GM13976 (cell line): ENCODE data around the gene LAMB3.

ENCODE experiments used
- DNase-seq: peaks from one replicate; pipeline ENCODE4 v3.0.0; 2012; ENCODE audit warnings: low spot score
- in situ Hi-C: fragments of 300-500 bp; cut with MboI; formaldehyde crosslinking; loops from one replicate; pipeline ENCODE4 v1.12.0; 2022; ENCODE audit warnings: low sequenced_read_pairs, mixed read lengths, inconsistent platforms; ENCODE audit not compliant: unreplicated experiment
- TF ChIP-seq, protein P1 (sequence below): IDR thresholded peaks from 2 replicates; pipeline ENCODE4 v1.5.1; 2012; ENCODE audit warnings: borderline replicate concordance, mild to moderate bottlenecking; ENCODE audit not compliant: insufficient read depth; ENCODE audit errors: extremely low read depth, missing control alignments, control extremely low read depth

The LAMB3 gene

DNA sequence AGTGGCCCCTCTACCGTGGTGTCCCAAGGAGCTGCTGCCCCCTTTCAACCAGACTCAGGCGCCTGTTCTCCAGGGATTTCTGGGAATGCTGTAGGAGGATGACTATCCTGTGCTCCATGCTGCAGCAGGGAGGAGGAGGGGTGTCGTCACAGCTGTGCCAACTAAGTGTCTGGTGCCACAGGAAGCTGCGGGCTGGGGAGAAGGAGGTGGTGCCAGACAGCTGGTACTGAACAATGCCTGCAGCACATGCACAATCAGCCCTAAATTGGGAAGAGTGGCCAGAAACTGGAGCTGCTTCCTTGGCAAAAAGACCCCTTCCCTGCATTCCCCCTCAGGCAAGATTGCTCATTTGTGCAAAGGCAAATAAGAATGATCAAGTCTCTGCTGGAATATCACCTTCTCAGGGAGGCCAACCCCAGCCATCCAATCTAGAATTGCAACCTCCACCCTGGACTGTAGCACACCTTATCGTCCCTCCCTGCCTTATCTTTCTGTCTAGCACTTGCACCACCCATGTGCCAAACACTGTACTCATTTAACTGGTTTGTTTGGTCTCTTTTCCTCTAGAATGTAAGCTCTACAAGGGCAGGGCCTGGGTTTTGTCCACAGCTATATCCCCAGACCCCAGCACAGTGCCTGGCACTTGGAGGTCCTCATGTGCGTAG lies 33.3 kb downstream of the LAMB3 start:
- TF ChIP-seq, protein P1, sequence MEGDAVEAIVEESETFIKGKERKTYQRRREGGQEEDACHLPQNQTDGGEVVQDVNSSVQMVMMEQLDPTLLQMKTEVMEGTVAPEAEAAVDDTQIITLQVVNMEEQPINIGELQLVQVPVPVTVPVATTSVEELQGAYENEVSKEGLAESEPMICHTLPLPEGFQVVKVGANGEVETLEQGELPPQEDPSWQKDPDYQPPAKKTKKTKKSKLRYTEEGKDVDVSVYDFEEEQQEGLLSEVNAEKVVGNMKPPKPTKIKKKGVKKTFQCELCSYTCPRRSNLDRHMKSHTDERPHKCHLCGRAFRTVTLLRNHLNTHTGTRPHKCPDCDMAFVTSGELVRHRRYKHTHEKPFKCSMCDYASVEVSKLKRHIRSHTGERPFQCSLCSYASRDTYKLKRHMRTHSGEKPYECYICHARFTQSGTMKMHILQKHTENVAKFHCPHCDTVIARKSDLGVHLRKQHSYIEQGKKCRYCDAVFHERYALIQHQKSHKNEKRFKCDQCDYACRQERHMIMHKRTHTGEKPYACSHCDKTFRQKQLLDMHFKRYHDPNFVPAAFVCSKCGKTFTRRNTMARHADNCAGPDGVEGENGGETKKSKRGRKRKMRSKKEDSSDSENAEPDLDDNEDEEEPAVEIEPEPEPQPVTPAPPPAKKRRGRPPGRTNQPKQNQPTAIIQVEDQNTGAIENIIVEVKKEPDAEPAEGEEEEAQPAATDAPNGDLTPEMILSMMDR: no peak
- no peak for DNase-seq
- in situ Hi-C loops: no loop called here

DNA sequence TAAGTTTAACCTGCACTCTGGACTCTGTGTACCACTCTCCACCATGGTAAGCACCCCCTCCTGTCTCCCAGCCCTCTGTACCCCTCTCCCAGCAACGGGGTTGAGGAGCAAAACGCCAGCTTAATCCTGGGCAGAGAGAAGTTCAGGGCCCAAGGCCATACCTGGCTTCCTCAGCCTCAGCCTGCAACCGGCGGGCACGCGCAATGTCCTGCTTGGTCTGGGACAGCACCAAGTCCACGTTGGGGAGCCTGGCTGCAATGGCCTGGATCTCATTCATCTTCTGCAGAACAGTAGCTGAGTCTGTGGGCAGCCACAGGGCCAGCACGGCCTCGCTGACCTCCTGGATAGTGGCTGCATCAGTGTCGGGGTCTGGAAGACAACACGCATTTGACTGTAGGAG lies 33.9 kb downstream of the LAMB3 start:
- no peak for DNase-seq

DNA sequence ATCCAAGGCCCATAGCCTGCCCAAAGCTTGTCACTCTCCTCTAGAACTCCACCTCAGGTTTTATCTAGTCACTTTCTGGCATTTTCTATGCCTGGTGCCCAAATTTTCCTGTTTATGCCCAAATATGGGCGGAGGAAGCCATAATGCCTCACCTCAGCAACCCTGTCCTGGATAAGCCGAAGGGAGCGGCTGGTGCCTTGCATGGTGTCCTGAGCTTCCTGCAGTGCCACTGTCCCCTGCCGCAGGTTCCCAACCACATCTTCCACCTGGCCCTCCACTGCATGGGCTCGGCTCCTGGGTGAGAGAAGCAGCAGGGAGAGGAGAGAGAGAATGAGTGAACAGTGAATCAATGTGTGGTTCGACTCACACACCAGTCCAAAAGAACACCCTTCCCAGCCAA lies 34.5 kb downstream of the LAMB3 start:
- TF ChIP-seq, protein P1: no peak
- in situ Hi-C loops: no loop called here
- no peak for DNase-seq

More for the DNA sequence above, 33.9 kb downstream of the LAMB3 start:
- TF ChIP-seq, protein P1: no peak
- in situ Hi-C loops: no loop called here

DNA sequence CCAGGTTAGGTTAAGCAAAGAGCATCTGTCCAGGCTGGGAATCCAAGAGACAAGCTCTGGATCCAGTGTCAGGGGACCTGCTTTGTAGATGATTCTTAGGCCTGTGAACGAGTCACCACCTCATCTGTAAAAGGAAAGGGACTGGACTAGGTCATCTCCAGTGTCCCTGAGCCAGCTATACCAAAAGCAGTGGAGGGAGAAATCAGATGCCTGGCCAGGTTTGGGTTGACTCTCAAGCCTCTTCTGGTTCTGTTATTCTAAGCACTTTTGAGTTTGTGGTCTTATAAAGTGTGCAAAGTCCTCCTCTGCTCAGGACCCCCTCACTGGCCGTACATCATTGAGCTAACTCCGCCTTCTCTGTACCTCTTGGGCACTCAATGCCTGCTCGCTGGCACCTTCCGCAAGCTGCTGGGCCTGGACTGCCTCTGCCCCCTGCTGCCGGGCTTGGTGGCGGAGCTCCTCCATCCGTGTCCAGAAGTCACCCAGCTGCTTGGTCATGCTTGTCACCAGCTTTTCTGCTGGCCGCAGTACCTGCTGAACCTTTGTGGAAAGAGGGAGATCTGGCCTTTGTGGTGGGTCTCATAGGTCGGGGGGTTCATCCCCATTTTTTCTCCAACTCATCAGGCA lies 35.1 kb downstream of the LAMB3 start:
- DNase-seq: no peak
- in situ Hi-C loops: no loop called here
- TF ChIP-seq, protein P1: no peak

DNA sequence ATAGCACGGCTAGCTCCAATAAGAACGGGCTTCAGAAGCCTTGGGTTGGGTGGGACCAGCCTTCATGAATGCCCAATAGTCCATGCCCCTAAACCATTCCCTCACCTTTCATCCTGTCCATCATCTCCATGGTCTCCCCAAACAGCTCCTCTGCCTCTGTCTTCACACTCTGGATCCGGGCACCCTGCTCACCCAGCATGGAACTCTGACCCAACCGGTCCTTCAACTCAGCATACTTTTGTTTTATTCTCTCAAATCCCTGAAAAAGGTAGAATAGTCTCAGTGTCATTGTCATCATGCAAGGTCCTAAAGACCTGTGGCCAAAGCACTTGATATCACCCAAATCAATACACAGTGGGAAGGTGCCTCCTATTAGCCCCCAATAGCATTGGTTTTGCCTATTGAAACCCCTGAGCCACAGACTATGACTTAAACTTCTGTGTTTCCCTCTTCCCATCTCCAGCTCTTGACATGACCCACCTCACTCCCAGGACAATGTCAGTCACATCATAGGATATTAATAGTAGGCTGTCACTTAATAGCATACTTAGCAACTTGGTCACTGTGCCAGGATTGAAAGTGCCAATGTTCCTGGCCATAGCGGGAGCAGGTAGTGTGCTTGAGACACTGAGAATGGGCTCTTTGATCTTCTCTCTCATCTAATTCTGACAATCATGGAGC lies 35.7 kb downstream of the LAMB3 start:
- in situ Hi-C loops: no loop called here
- no peak for DNase-seq
- TF ChIP-seq, protein P1: no peak

DNA sequence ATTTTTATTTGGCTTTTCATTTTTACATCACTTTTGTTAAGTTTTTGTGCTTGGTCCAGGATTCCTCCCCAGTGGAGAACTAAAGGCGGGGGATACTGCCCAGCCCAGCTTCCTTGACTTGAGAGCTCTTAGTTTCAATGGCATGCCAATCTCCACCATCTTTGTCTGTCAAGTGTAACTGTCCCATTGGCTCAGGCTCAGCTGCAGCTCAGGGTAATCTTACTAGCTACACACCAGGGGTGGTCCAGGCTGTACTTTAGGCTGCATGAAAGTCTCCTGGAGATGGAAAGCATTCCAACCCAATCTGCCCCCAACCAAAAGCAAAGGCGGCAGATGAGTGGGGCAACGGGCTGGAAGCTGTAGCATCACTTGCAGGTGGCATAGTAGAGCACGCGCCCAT lies 37.3 kb downstream of the LAMB3 start:
- peak; percentile 12 for DNase-seq
- in situ Hi-C loops: no loop called here
- TF ChIP-seq, protein P1: no peak

DNA sequence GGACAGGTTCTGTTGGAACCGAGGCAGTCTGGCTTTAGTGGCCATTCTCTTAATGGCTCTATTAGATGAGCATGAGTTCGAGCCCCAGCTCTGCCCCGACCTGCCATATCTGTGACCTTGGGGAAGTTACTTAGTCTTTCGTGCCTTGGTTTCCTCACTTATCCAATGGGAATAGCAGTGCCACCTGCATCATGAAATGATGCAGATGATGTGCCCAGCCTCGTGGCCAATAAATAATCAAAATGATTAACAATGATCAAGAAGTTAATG lies 38.1 kb downstream of the LAMB3 start:
- in situ Hi-C loops: no loop called here
- TF ChIP-seq, protein P1: no peak
- DNase-seq: no peak
